K562 (cell line): ENCODE results near the gene TNIK. TPM values are rescaled to one million over a fixed set of nuclear protein-coding genes. Genes with fewer than 3 reads are reported as not detected.

Experiments used
- ASH1L ChIP-seq: fragments of 450-650 bp; IDR thresholded peaks from 2 replicates; pipeline ENCODE4 v1.6.1; 2018; ENCODE audit warnings: borderline replicate concordance, mild to moderate bottlenecking, low read depth; ENCODE audit not compliant: partially characterized antibody
- CEBPG ChIP-seq, 3 experiments: fragments of 200-800 bp in 1 of 3; sonication (Bioruptor generic) in 1 of 3; sonication (generic) in 1 of 3; formaldehyde crosslinking in 1 of 3; IDR thresholded peaks in 2 of 3; conservative IDR thresholded peaks in 1 of 3; 2 replicates each; pipeline versions ENCODE4 v1.6.1 to v1.8.0; 2016 to 2022; ENCODE audit warnings: missing compliant biosample characterization in 2 of 3, missing genetic modification characterization in 2 of 3, mild to moderate bottlenecking in 1 of 3, missing genetic modification reagents in 1 of 3
- CREB1 ChIP-seq, 2 experiments: sonication (generic) in 1 of 2; formaldehyde crosslinking in 1 of 2; IDR thresholded peaks; 2 replicates each; pipeline versions ENCODE4 v1.6.1 to v1.8.0; 2012 to 2022; ENCODE audit warnings: inconsistent platforms in 1 of 2, mild to moderate bottlenecking in 1 of 2, missing genetic modification reagents in 1 of 2, moderate library complexity in 1 of 2
- DDX20 ChIP-seq: fragments of 450-650 bp; IDR thresholded peaks from 2 replicates; pipeline ENCODE4 v1.6.1; 2016; ENCODE audit warnings: missing genetic modification characterization, low read depth, mild to moderate bottlenecking, missing compliant biosample characterization, moderate library complexity
- HBP1 ChIP-seq: fragments of 450-650 bp; formaldehyde crosslinking; IDR thresholded peaks from 2 replicates; pipeline ENCODE4 v1.4.0; 2022; ENCODE audit warnings: missing genetic modification characterization
- HDAC2 ChIP-seq: fragments of 450-650 bp; IDR thresholded peaks from 2 replicates; pipeline ENCODE4 v1.6.1; 2016; ENCODE audit warnings: mild to moderate bottlenecking
- KLF16 ChIP-seq: IDR thresholded peaks from 2 replicates; pipeline ENCODE4 v1.6.1; 2016; ENCODE audit warnings: antibody characterized with exemption
- MEF2D ChIP-seq: conservative IDR thresholded peaks from 2 replicates; pipeline ENCODE4 v1.6.1; 2016; ENCODE audit warnings: low read depth, missing genetic modification characterization, missing compliant biosample characterization
- MTA1 ChIP-seq: fragments of 450-650 bp; IDR thresholded peaks from 2 replicates; pipeline ENCODE4 v1.6.1; 2017; ENCODE audit warnings: borderline replicate concordance
- NEUROD1 ChIP-seq: fragments of 150-350 bp; IDR thresholded peaks from 2 replicates; pipeline ENCODE4 v1.6.1; 2014; ENCODE audit warnings: borderline replicate concordance, low read length, low read depth; ENCODE audit not compliant: partially characterized antibody
- PRMT5 ChIP-seq: sonication (generic); formaldehyde crosslinking; IDR thresholded peaks from 2 replicates; pipeline ENCODE4 v1.5.0; 2020; ENCODE audit warnings: missing genetic modification reagents
- RBM17 ChIP-seq: fragments of 200-400 bp; formaldehyde crosslinking; IDR thresholded peaks from 2 replicates; pipeline ENCODE4 v1.6.1; 2017; ENCODE audit warnings: low read depth, mild to moderate bottlenecking, low read length, borderline replicate concordance
- RBM39 ChIP-seq: fragments of 200-400 bp; formaldehyde crosslinking; optimal IDR thresholded peaks from 2 replicates; pipeline ENCODE3; 2018; ENCODE audit warnings: low read depth, low read length
- THRB ChIP-seq: fragments of 450-650 bp; formaldehyde crosslinking; conservative IDR thresholded peaks from 2 replicates; pipeline ENCODE4 v1.4.0; 2022; ENCODE audit warnings: mild to moderate bottlenecking, missing genetic modification characterization
- XRCC3 ChIP-seq: fragments of 450-650 bp; IDR thresholded peaks from 2 replicates; pipeline ENCODE4 v1.6.1; 2017; ENCODE audit warnings: mild to moderate bottlenecking, moderate library complexity
- ZFPM2 ChIP-seq: fragments of 250-450 bp; sonication (Bioruptor Pico); IDR thresholded peaks from 2 replicates; pipeline ENCODE4 v1.5.1; 2022; ENCODE audit warnings: mild to moderate bottlenecking
- ZKSCAN8 ChIP-seq: fragments of 200-800 bp; sonication (Bioruptor generic); IDR thresholded peaks from 2 replicates; pipeline ENCODE4 v1.6.1; 2016; ENCODE audit warnings: missing genetic modification characterization, missing compliant biosample characterization
- ZNF41 ChIP-seq: fragments of 250-450 bp; sonication (Bioruptor Pico); conservative IDR thresholded peaks from 2 replicates; pipeline ENCODE4 v1.4.0; 2020; ENCODE audit warnings: mild to moderate bottlenecking
- ZNF507 ChIP-seq: conservative IDR thresholded peaks from 2 replicates; pipeline ENCODE4 v1.6.1; 2017; ENCODE audit warnings: missing genetic modification characterization, missing compliant biosample characterization
- ZNF512 ChIP-seq: IDR thresholded peaks from 2 replicates; pipeline ENCODE4 v1.6.1; 2016; ENCODE audit warnings: missing genetic modification characterization, missing compliant biosample characterization
- ZSCAN32 ChIP-seq: fragments of 450-650 bp; formaldehyde crosslinking; IDR thresholded peaks from 2 replicates; pipeline ENCODE4 v1.4.0; 2020; ENCODE audit warnings: mild to moderate bottlenecking, moderate library complexity
- polyA plus RNA-seq, 8 experiments: library from polyadenylated mRNA; depleted of rRNA in 4 of 8; stranded (reverse) in 5 of 8; unstranded in 3 of 8; fragments of >200 nt; fragmentation: Nextera tagmentation in 2 of 8; fragmentation: Illumina TruSeq in 1 of 8; extraction: Ambion mirVana in 2 of 8; extraction: Trizol in 1 of 8; gene quantifications; 2 replicates each; pipeline versions ENCODE4 v1.2.1 to v1.2.3, GENCODE V29; 2011 to 2014; ENCODE audit warnings: inconsistent platforms in 1 of 8, missing spikeins in 1 of 8
- total RNA-seq, 7 experiments: library from RNA; depleted of rRNA in 6 of 7; stranded (reverse); fragments of >200 nt in 6 of 7; fragmentation: Illumina TruSeq in 2 of 7; extraction: Trizol in 2 of 7; gene quantifications; 2 replicates each; pipeline versions ENCODE4 v1.2.1 to v1.2.3, GENCODE V29; 2011 to 2021; ENCODE audit warnings: low replicate concordance in 1 of 7
- TF ChIP-seq, protein P1 (sequence below): sonication (generic); formaldehyde crosslinking; IDR thresholded peaks from 2 replicates; pipeline ENCODE4 v1.4.0; 2020; ENCODE audit warnings: mild to moderate bottlenecking, missing genetic modification reagents

TNIK gene
- total and polyA plus RNA-seq, 9 of the 15 experiments (the other 6 are each of a cell fraction or from before 2014, with no cell fraction given) = 6.6 to 39.0 (median 24.7) TPM

- TF ChIP-seq RBM17 = no peak
- no peak for TF ChIP-seq HBP1
- 0 out of 2 replicates have a peak, but pooled peaks have one; percentile 12 for TF ChIP-seq HDAC2
- no peak for TF ChIP-seq ZNF512 (tag)
- TF ChIP-seq ZFPM2 (CRISPR knock-in tag) = no peak
- TF ChIP-seq MEF2D = no peak
- TF ChIP-seq THRB (CRISPR knock-in tag) = 0 out of 2 replicates have a peak, but pooled peaks have one; percentile 39
- TF ChIP-seq RBM39 = no peak
- TF ChIP-seq PRMT5 (CRISPR knock-in tag) = no peak
- TF ChIP-seq MTA1 = no peak
- no peak for TF ChIP-seq CREB1 (IDR thresholded peaks at IDR 0.05)
- TF ChIP-seq CREB1 (CRISPR knock-in tag; IDR thresholded peaks at IDR 0.05) = no peak
- TF ChIP-seq ZSCAN32 (CRISPR knock-in tag) = no peak
- no peak for TF ChIP-seq ZNF41
- no peak for TF ChIP-seq ZNF507 (tag)
- no peak for TF ChIP-seq KLF16
- no peak for TF ChIP-seq NEUROD1
- no peak; the same call in 1 of the 2 replicates for TF ChIP-seq CEBPG (CRISPR knock-in tag; IDR thresholded peaks at IDR 0.05)
- TF ChIP-seq CEBPG (tag; conservative IDR thresholded peaks at IDR 0.05 in 1 of 2, IDR thresholded peaks at IDR 0.05 in 1 of 2) = peak; percentile 46; a peak in 2 of 4 replicates
- TF ChIP-seq DDX20 (tag) = no peak
- no peak for TF ChIP-seq XRCC3
- TF ChIP-seq, protein P1, sequence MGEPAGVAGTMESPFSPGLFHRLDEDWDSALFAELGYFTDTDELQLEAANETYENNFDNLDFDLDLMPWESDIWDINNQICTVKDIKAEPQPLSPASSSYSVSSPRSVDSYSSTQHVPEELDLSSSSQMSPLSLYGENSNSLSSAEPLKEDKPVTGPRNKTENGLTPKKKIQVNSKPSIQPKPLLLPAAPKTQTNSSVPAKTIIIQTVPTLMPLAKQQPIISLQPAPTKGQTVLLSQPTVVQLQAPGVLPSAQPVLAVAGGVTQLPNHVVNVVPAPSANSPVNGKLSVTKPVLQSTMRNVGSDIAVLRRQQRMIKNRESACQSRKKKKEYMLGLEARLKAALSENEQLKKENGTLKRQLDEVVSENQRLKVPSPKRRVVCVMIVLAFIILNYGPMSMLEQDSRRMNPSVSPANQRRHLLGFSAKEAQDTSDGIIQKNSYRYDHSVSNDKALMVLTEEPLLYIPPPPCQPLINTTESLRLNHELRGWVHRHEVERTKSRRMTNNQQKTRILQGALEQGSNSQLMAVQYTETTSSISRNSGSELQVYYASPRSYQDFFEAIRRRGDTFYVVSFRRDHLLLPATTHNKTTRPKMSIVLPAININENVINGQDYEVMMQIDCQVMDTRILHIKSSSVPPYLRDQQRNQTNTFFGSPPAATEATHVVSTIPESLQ (CRISPR knock-in tag) = no peak
- TF ChIP-seq ASH1L = no peak
- TF ChIP-seq ZKSCAN8 = no peak
Measured at GRCh38 chr3:171460725-171461524, 720 bp upstream of the TNIK start (continued).
